ENCODE results near the gene KCTD18.

DNA sequence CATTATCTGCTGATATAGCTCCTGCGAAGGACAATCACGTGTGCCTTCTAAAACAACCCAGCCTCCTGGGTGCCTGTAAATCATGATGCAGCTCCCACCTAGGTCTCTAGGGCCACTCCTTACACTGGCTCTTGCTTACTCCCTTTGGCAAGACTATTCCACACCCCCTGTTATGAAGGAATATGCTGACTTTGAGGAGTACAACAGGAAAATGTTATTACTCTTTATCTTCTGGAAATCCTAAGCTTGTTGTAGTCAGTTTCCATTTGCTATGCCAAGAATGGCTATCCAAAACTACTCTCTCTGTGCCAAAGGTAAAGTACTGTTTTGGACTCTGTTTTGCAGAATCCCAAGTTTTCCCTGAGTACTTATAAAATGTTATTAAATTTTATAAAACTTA lies 23.9 kb upstream of the KCTD18 start:
- TF ChIP-seq, protein P1, sequence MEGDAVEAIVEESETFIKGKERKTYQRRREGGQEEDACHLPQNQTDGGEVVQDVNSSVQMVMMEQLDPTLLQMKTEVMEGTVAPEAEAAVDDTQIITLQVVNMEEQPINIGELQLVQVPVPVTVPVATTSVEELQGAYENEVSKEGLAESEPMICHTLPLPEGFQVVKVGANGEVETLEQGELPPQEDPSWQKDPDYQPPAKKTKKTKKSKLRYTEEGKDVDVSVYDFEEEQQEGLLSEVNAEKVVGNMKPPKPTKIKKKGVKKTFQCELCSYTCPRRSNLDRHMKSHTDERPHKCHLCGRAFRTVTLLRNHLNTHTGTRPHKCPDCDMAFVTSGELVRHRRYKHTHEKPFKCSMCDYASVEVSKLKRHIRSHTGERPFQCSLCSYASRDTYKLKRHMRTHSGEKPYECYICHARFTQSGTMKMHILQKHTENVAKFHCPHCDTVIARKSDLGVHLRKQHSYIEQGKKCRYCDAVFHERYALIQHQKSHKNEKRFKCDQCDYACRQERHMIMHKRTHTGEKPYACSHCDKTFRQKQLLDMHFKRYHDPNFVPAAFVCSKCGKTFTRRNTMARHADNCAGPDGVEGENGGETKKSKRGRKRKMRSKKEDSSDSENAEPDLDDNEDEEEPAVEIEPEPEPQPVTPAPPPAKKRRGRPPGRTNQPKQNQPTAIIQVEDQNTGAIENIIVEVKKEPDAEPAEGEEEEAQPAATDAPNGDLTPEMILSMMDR (optimal IDR thresholded peaks at IDR 0.05 in 1 of 3, IDR thresholded peaks at IDR 0.05 in 1 of 3, conservative IDR thresholded peaks at IDR 0.05 in 1 of 3; ENCODE audit: extremely low read depth in 1 of 3, insufficient read depth in 2 of 3, low read length in 3 of 3), result no peak
- no peak for TF ChIP-seq EZH2 (IDR thresholded peaks at IDR 0.05; ENCODE audit: low read length)

Measured in keratinocyte (primary cell).